NB4 (cell line): Measurements from ENCODE around the gene ARVCF.

Source experiments
- DNase-seq: peaks from one replicate; pipeline ENCODE4 v3.0.0; 2010; ENCODE audit warnings: low read depth
- H3K4me3 ChIP-seq: one replicate; pipeline ENCODE4 v1.5.1; 2011; ENCODE audit warnings: mild to moderate bottlenecking, low read depth, low read length, moderate library complexity
- CTCF ChIP-seq: IDR thresholded peaks from one replicate; pipeline ENCODE4 v1.5.1; 2012; ENCODE audit warnings: low read depth, low read length
- MAX ChIP-seq: IDR thresholded peaks from 2 replicates; pipeline ENCODE4 v1.6.1; 2011; ENCODE audit warnings: low read depth, low read length
- MYC ChIP-seq: IDR thresholded peaks from 2 replicates; pipeline ENCODE4 v1.6.1; 2011; ENCODE audit warnings: low read depth, low read length
- POLR2A ChIP-seq: IDR thresholded peaks from 2 replicates; pipeline ENCODE4 v1.6.1; 2011; ENCODE audit warnings: mild to moderate bottlenecking; ENCODE audit not compliant: insufficient read length; ENCODE audit errors: extremely low read depth

The ARVCF gene

DNA sequence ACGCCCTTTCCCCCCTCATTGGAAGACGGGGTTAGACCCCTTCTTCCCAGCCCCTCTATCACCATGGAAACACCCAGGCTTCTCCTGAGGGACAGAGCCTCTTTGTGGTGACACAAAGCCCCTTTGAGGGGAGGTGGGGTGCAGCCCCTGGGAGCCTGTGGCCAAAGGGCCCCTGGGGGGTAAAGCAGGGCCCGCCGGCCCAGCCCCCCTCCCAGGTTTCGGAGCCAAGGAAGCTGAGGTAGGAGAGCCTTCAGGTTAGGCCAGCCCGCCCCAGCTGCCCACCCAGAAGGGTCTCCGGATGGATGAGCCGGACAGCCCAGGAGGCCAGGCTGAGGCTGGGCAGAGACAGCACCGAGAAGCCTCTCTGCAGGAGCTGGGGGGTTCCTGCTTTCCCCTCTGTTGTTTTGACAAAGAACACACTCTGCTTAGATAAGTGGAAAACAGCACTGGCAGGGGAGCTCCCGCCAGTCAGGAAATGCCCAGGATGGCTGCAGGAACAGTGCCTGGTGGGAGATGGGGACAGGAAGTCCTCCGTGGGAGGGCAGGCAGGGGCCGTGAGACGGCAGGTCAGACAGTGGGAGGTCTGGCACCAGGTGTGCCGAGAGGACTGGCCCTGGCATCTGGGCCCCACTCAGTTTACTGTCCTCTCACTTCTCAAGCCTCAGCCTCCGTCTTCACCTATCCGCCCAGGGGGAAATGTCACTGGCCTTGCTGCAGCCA lies 18.2 kb downstream of the ARVCF start:
- TF ChIP-seq CTCF (no peak), POLR2A (no peak), MAX (no peak), MYC (no peak)
- H3K4me3 ChIP-seq = no peak overlapping the region
- no peak for DNase-seq

- TF ChIP-seq MAX = no peak
- no peak for TF ChIP-seq POLR2A
- TF ChIP-seq CTCF = no peak
- no peak for TF ChIP-seq MYC
Observed at GRCh38 chr22:19997561-19998231, 18.9 kb downstream of the ARVCF start.

GRCh38 chr22:19996694-19997384 lies 19.8 kb downstream of the ARVCF start:
- TF ChIP-seq MAX = no peak
- TF ChIP-seq CTCF = no peak
- TF ChIP-seq POLR2A = no peak
- TF ChIP-seq MYC = no peak

More at GRCh38 chr22:19997561-19998231, 18.9 kb downstream of the ARVCF start:
- no peak overlapping the region for H3K4me3 ChIP-seq
- DNase-seq = no peak

DNA sequence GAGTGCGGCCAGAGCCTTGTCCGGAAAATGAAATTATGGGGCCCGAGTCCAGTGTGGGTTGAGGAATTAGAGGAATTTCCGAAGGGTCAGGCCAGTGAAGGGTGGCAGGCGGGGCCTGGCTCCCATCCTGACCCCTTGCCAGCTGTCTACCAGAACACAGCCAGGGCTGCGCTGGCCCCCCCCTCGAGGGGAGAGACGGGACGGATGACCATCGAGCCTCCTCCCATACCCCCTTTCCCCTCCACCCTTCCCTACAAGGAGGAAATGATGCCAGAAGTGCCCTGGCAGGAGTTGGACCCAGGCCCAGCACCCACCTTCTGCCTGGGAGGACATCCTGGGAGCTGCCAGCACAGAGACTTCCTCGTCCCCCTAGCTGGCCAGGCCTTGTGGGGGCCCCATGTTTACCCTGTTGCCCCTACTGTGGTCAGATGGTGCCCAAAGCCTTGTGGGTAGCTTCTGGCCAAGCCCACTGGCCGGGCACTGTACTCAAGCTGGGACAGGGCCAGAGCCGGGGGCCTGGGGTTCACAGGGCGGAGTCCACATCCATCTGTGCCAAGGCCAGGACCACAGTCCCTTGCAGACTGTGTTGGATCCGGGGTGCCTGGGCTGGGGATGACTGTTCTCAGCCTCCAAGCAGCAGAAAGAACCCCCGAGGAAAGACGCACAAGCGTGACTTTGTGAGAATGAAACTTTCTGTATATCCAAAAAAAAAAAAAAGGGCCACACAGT lies 20.8 kb downstream of the ARVCF start:
- no peak for TF ChIP-seq MAX
- no peak for TF ChIP-seq CTCF
- TF ChIP-seq POLR2A = no peak
- TF ChIP-seq MYC = no peak
- no peak overlapping the region for H3K4me3 ChIP-seq
- no peak for DNase-seq

More at GRCh38 chr22:19996694-19997384, 19.8 kb downstream of the ARVCF start:
- H3K4me3 ChIP-seq = no peak overlapping the region
- DNase-seq = no peak

DNA sequence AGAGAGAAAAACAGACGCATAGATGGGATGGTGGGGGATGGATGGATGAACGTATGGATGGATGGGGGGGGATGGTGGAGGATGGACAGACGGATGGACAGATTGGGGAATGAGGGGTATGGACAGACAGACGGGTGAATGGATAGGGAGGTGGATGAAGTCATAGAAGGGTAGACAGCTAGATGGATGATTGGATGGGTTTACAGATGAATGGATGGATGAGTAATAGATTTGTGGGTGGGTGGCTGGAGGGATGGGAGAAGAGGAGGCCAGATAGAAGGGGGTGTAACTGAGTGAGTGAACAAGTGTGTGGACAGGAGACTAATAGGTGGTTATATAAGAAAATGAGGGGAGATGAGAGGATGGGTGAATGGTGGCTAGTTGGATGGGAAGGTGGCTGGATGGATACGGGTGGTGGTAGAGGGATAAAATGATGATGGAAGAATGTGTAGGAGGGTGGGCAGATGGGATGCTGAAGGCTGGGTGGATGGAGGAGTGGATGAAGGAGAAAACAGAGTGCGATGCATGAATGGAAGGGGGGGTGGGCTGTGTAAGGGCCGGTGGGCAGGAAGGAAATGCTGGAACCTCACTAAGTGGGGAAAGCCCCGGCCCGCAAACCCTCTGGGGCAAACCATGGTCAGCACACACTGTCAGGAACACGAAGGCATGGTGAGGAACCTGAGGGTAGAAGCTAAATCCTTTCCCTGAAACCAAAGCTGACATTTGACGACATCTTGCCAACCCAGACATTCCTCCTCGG lies 21.6 kb downstream of the ARVCF start:
- no peak for TF ChIP-seq POLR2A
- no peak for TF ChIP-seq MAX
- no peak for TF ChIP-seq MYC
- TF ChIP-seq CTCF = no peak
- H3K4me3 ChIP-seq = no peak overlapping the region
- no peak for DNase-seq
